Right cardiac atrium (tissue), 5 donors: Measurements from ENCODE around the gene TTC23L. TPM values are rescaled to one million over a fixed set of nuclear protein-coding genes. Genes with fewer than 3 reads are reported as not detected.

Source experiments
- ATAC-seq, 2 donors: fragments of 200-7000 bp; cut with Tn5 transposase; one replicate each; pipeline versions ENCODE4 v1.8.0 to v1.9.1; 2020; ENCODE audit warnings: moderate library complexity in 2 of 2, mild to moderate bottlenecking in 1 of 2
- DNase-seq, 3 donors: peaks; one replicate each; pipeline ENCODE4 v3.0.0-alpha.2; 2020
- H3K27ac ChIP-seq: one replicate; pipeline ENCODE4 v1.5.1; 2013; ENCODE audit warnings: mild to moderate bottlenecking, low read length, control low read depth, moderate library complexity
- H3K27me3 ChIP-seq: one replicate; pipeline ENCODE4 v1.6.1; 2013; ENCODE audit not compliant: control insufficient read depth, insufficient read depth
- H3K4me1 ChIP-seq: one replicate; pipeline ENCODE4 v1.6.1; 2013; ENCODE audit warnings: low read length; ENCODE audit not compliant: control insufficient read depth, insufficient read depth
- H3K4me3 ChIP-seq: one replicate; pipeline ENCODE4 v1.5.1; 2013; ENCODE audit warnings: low read length, control low read depth
- H3K9me3 ChIP-seq: one replicate; pipeline ENCODE4 v1.6.1; 2013; ENCODE audit warnings: low read length; ENCODE audit not compliant: control insufficient read depth
- WGBS: extraction: QIAGEN DNeasy Blood & Tissue Kit; methylation state at CpG from one replicate; pipeline ENCODE4 v1.1.7; 2013; 5-methylcytosine and 5-hydroxymethylcytosine counted together
- intact Hi-C, 4 donors: fragments of 100-400 bp; cut with DNase I; formaldehyde crosslinking; loops; one replicate each; pipeline versions ENCODE4 v1.11.0 to v1.14.0; 2022 to 2023
- polyA plus RNA-seq: library from polyadenylated mRNA; stranded (reverse); fragments of 200-250 nt; gene quantifications from one replicate; pipeline ENCODE4 v1.2.3, GENCODE V29; 2013
- total RNA-seq, 4 donors: library from RNA; stranded (reverse); fragmentation: NEBNext Ultra II Directional; extraction: Animal tissue kit (Norgen Biotek cat#: 25700); gene quantifications; one replicate each; pipeline ENCODE4 v1.2.1, GENCODE V29; 2021
- donor health status: healthy with polysubstance abuse.
- donor health status: DM: no; HTN: yes; CAD: no.
- donor health status: DM: no; HTN: no; CAD: no.
- donor health status: DM: no; HTN: yes; CAD: no; lungs with severe emphysema.
- donor health status: DM: yes; HTN: yes; CAD: no.

The TTC23L gene
- total and polyA plus RNA-seq, 5 donors = not detected

GRCh38 chr5:34854459-34855174 lies 15.7 kb downstream of the TTC23L start:
- DNase-seq (no peak), ATAC-seq (no peak)
- no peaks in the 10 kb centered on the region for H3K4me1 ChIP-seq
- H3K4me3 ChIP-seq = no peak overlapping the region
- H3K27ac ChIP-seq = no peak overlapping the region
- 81% methylated on average over 4 of the region's 4 CpGs for WGBS
- H3K27me3 ChIP-seq = no peaks in the 10 kb centered on the region
- H3K9me3 ChIP-seq = no peaks in the 10 kb centered on the region
- intact Hi-C loops = no loop called here

GRCh38 chr5:34857161-34857560 lies 18.2 kb downstream of the TTC23L start:
- H3K9me3 ChIP-seq = no peaks in the 10 kb centered on the region
- ATAC-seq (no peak), DNase-seq (no peak)
- no peak overlapping the region for H3K4me3 ChIP-seq
- no peaks in the 10 kb centered on the region for H3K4me1 ChIP-seq
- intact Hi-C loops = no loop called here
- 75% methylated on average over 3 of the region's 3 CpGs for whole genome bisulfite sequencing
- H3K27me3 ChIP-seq = no peaks in the 10 kb centered on the region
- H3K27ac ChIP-seq = no peak overlapping the region

GRCh38 chr5:34857894-34858293 lies 18.9 kb downstream of the TTC23L start:
- 97% methylated on average over 1 of the region's 1 CpG for WGBS
- Histone ChIP-seq H3K27me3 (no peaks in the 10 kb centered on the region), H3K9me3 (no peaks in the 10 kb centered on the region), H3K4me1 (no peaks in the 10 kb centered on the region), H3K4me3 (no peak overlapping the region), H3K27ac (no peak overlapping the region)
- intact Hi-C loops = no loop called here
- DNase-seq (no peak), ATAC-seq (no peak)

- Histone ChIP-seq H3K27me3 (no peaks in the 10 kb centered on the region), H3K4me1 (no peaks in the 10 kb centered on the region), H3K4me3 (no peak overlapping the region), H3K27ac (no peak overlapping the region), H3K9me3 (no peaks in the 10 kb centered on the region)
- DNase-seq (no peak), ATAC-seq (no peak)
- intact Hi-C loops = no loop called here
- 83% methylated on average over 2 of the region's 2 CpGs for WGBS
Observed at GRCh38 chr5:34858790-34859189, 19.8 kb downstream of the TTC23L start.

- WGBS = 82% methylated on average over 5 of the region's 5 CpGs
- no peak for ATAC-seq
- no peaks in the 10 kb centered on the region for H3K27me3 ChIP-seq
- H3K4me1 ChIP-seq = no peaks in the 10 kb centered on the region
- no peaks in the 10 kb centered on the region for H3K9me3 ChIP-seq
- intact Hi-C loops = no loop called here
- H3K27ac ChIP-seq = no peak overlapping the region
- DNase-seq = no peak
- no peak overlapping the region for H3K4me3 ChIP-seq
Observed at GRCh38 chr5:34859253-34859652, 20.3 kb downstream of the TTC23L start.

GRCh38 chr5:34863946-34864345 lies 25.0 kb downstream of the TTC23L start:
- WGBS = 54% methylated on average over 3 of the region's 3 CpGs
- ATAC-seq (no peak), DNase-seq (no peak)
- Histone ChIP-seq H3K27ac (no peak overlapping the region), H3K9me3 (no peaks in the 10 kb centered on the region), H3K4me1 (peaks cover 2% of the 10 kb centered on the region), H3K27me3 (no peaks in the 10 kb centered on the region), H3K4me3 (no peak overlapping the region)
- intact Hi-C loops = no loop called here

- ATAC-seq (no peak), DNase-seq (no peak)
- Histone ChIP-seq H3K27ac (no peak overlapping the region), H3K27me3 (no peaks in the 10 kb centered on the region), H3K4me1 (peaks cover 2% of the 10 kb centered on the region), H3K4me3 (no peak overlapping the region), H3K9me3 (no peaks in the 10 kb centered on the region)
- 77% methylated on average over 2 of the region's 2 CpGs for WGBS
- intact Hi-C loops = no loop called here
Observed at GRCh38 chr5:34865091-34865490, 26.1 kb downstream of the TTC23L start.

- Histone ChIP-seq H3K27ac (no peak overlapping the region), H3K4me3 (no peak overlapping the region), H3K27me3 (no peaks in the 10 kb centered on the region), H3K4me1 (peaks cover 2% of the 10 kb centered on the region), H3K9me3 (no peaks in the 10 kb centered on the region)
- ATAC-seq (peak in 1 of 2 donors; percentile 48), DNase-seq (peak; percentile 19 to 74 (median 56))
- 66% methylated on average over 3 of the region's 3 CpGs for WGBS
- intact Hi-C loops = no loop called here
Observed at GRCh38 chr5:34866989-34867471, 28.1 kb downstream of the TTC23L start.

- no peaks in the 10 kb centered on the region for H3K9me3 ChIP-seq
- no peaks in the 10 kb centered on the region for H3K27me3 ChIP-seq
- no peak overlapping the region for H3K27ac ChIP-seq
- 83% methylated on average over 3 of the region's 3 CpGs for WGBS
- no peak overlapping the region for H3K4me3 ChIP-seq
- H3K4me1 ChIP-seq = peaks cover 2% of the 10 kb centered on the region
- DNase-seq (no peak), ATAC-seq (no peak)
- intact Hi-C loops = no loop called here
Observed at GRCh38 chr5:34867660-34868059, 28.7 kb downstream of the TTC23L start.

GRCh38 chr5:34868791-34869190 lies 29.8 kb downstream of the TTC23L start:
- intact Hi-C loops = no loop called here
- 99% methylated on average over 1 of the region's 1 CpG for WGBS

GRCh38 chr5:34869256-34869655 lies 30.3 kb downstream of the TTC23L start:
- WGBS = 61% methylated on average over 1 of the region's 1 CpG

More at GRCh38 chr5:34868791-34869190, 29.8 kb downstream of the TTC23L start:
- H3K27me3 ChIP-seq = no peaks in the 10 kb centered on the region
- no peaks in the 10 kb centered on the region for H3K9me3 ChIP-seq
- ATAC-seq = no peak
- H3K27ac ChIP-seq = no peak overlapping the region
- DNase-seq = no peak
- H3K4me1 ChIP-seq = peaks cover 2% of the 10 kb centered on the region
- H3K4me3 ChIP-seq = no peak overlapping the region

GRCh38 chr5:34870382-34870781 lies 31.4 kb downstream of the TTC23L start:
- Histone ChIP-seq H3K27ac (no peak overlapping the region), H3K9me3 (no peaks in the 10 kb centered on the region), H3K27me3 (no peaks in the 10 kb centered on the region), H3K4me1 (peaks cover 2% of the 10 kb centered on the region), H3K4me3 (no peak overlapping the region)
- WGBS = 95% methylated on average over 2 of the region's 2 CpGs
- ATAC-seq = no peak
- no peak for DNase-seq
- intact Hi-C loops = no loop called here

More at GRCh38 chr5:34869256-34869655, 30.3 kb downstream of the TTC23L start:
- intact Hi-C loops = no loop called here
- DNase-seq (no peak), ATAC-seq (no peak)
- Histone ChIP-seq H3K9me3 (no peaks in the 10 kb centered on the region), H3K4me1 (peaks cover 2% of the 10 kb centered on the region), H3K27me3 (no peaks in the 10 kb centered on the region), H3K27ac (no peak overlapping the region), H3K4me3 (no peak overlapping the region)
